Measurements from ENCODE around the gene ANO3.
"Not testable (repeated sequence)": the region's sequence is repeated elsewhere in the genome, so short reads cannot be mapped to it uniquely, and the experiment has no call there.

The ANO3 gene

GRCh38 chr11:26331911-26332571 is at the start of gene ANO3:
Gene ANO3, plus strand, starts transcription at chr11:26332130. Its CDS starts 146 bp downstream, at chr11:26332276.
- H3K36me3 Mint-ChIP-seq (ENCODE audit: low read depth) = no peaks in the 10 kb centered on the region
- H3K4me1 Mint-ChIP-seq (ENCODE audit: low read depth) = no peaks in the 10 kb centered on the region
- H3K4me3 Mint-ChIP-seq = no peak within 1 kb of the TSS
- H3K9me3 Mint-ChIP-seq = no peaks in the 10 kb centered on the region
- intact Hi-C loops (cut with micrococcal nuclease) = no loop called here
- H3K27me3 Mint-ChIP-seq = peaks cover 23% of the 10 kb centered on the region
- H3K27ac Mint-ChIP-seq = no peak within 1 kb of the TSS

- Mint-ChIP-seq H3K27me3 (peaks cover 8% of the 10 kb centered on the region), H3K4me3 (no peak overlapping the region), H3K36me3 (ENCODE audit: low read depth) (no peaks in the 10 kb centered on the region), H3K9me3 (no peaks in the 10 kb centered on the region), H3K27ac (no peak overlapping the region), H3K4me1 (ENCODE audit: low read depth) (no peaks in the 10 kb centered on the region)
- intact Hi-C loops (cut with micrococcal nuclease) = no loop called here
Measured at GRCh38 chr11:26283852-26284408, 48.0 kb upstream of the ANO3 start.

GRCh38 chr11:26285608-26286007 is 46.3 kb upstream of the ANO3 start:
- Mint-ChIP-seq H3K9me3 (no peaks in the 10 kb centered on the region), H3K27me3 (peaks cover 8% of the 10 kb centered on the region), H3K27ac (no peak overlapping the region), H3K36me3 (ENCODE audit: low read depth) (no peaks in the 10 kb centered on the region), H3K4me3 (no peak overlapping the region), H3K4me1 (ENCODE audit: low read depth) (no peaks in the 10 kb centered on the region)
- intact Hi-C loops (cut with micrococcal nuclease) = loop anchor here (5.0 kb wide), 1 partner anchor 1207 kb away; no protein-coding TSS in a partner anchor

- Mint-ChIP-seq H3K9me3 (no peaks in the 10 kb centered on the region), H3K36me3 (ENCODE audit: low read depth) (no peaks in the 10 kb centered on the region)
Measured at GRCh38 chr11:26286472-26287066, 45.4 kb upstream of the ANO3 start.

GRCh38 chr11:26287067-26287518 is 44.8 kb upstream of the ANO3 start:
- no peaks in the 10 kb centered on the region for H3K9me3 Mint-ChIP-seq
- H3K4me1 Mint-ChIP-seq (ENCODE audit: low read depth) = no peaks in the 10 kb centered on the region
- intact Hi-C loops (cut with micrococcal nuclease) = loop anchor here (5.0 kb wide), 1 partner anchor 1205 kb away; no protein-coding TSS in a partner anchor
- no peak overlapping the region for H3K27ac Mint-ChIP-seq
- peaks cover 8% of the 10 kb centered on the region for H3K27me3 Mint-ChIP-seq
- H3K36me3 Mint-ChIP-seq (ENCODE audit: low read depth) = no peaks in the 10 kb centered on the region
- H3K4me3 Mint-ChIP-seq = no peak overlapping the region

More at GRCh38 chr11:26286472-26287066, 45.4 kb upstream of the ANO3 start:
- H3K27me3 Mint-ChIP-seq = peaks cover 8% of the 10 kb centered on the region
- H3K4me1 Mint-ChIP-seq (ENCODE audit: low read depth) = no peaks in the 10 kb centered on the region
- intact Hi-C loops (cut with micrococcal nuclease) = loop anchor here (5.0 kb wide), 1 partner anchor 1206 kb away; no protein-coding TSS in a partner anchor
- no peak overlapping the region for H3K27ac Mint-ChIP-seq
- no peak overlapping the region for H3K4me3 Mint-ChIP-seq

- Mint-ChIP-seq H3K4me3 (no peak overlapping the region), H3K4me1 (ENCODE audit: low read depth) (no peaks in the 10 kb centered on the region), H3K9me3 (no peaks in the 10 kb centered on the region), H3K27me3 (no peaks in the 10 kb centered on the region), H3K27ac (no peak overlapping the region), H3K36me3 (ENCODE audit: low read depth) (no peaks in the 10 kb centered on the region)
- intact Hi-C loops (cut with micrococcal nuclease) = loop anchor here (2.0 to 5.0 kb wide), 3 partner anchors 353 to 1205 kb away; no protein-coding TSS in a partner anchor
Measured at GRCh38 chr11:26297189-26297975, 34.5 kb upstream of the ANO3 start.

GRCh38 chr11:26316372-26316771 is 15.6 kb upstream of the ANO3 start:
- intact Hi-C loops (cut with micrococcal nuclease); H3K4me1 Mint-ChIP-seq (ENCODE audit: low read depth); H3K36me3 Mint-ChIP-seq (ENCODE audit: low read depth); H3K4me3 Mint-ChIP-seq; H3K9me3 Mint-ChIP-seq; H3K27me3 Mint-ChIP-seq; H3K27ac Mint-ChIP-seq: not testable (repeated sequence)

GRCh38 chr11:26319906-26320305 is 12.0 kb upstream of the ANO3 start:
- Mint-ChIP-seq H3K4me1 (ENCODE audit: low read depth) (peaks cover 5% of the 10 kb centered on the region), H3K27ac (no peak overlapping the region), H3K27me3 (no peaks in the 10 kb centered on the region), H3K36me3 (ENCODE audit: low read depth) (no peaks in the 10 kb centered on the region), H3K4me3 (no peak overlapping the region), H3K9me3 (no peaks in the 10 kb centered on the region)
- intact Hi-C loops (cut with micrococcal nuclease) = no loop called here

GRCh38 chr11:26321516-26321915 is 10.4 kb upstream of the ANO3 start:
- Mint-ChIP-seq H3K27me3 (no peaks in the 10 kb centered on the region), H3K4me1 (ENCODE audit: low read depth) (peaks cover under 1% of the 10 kb centered on the region), H3K27ac (no peak overlapping the region)

GRCh38 chr11:26322335-26323067 is 9.4 kb upstream of the ANO3 start:
- intact Hi-C loops (cut with micrococcal nuclease) = no loop called here
- Mint-ChIP-seq H3K36me3 (ENCODE audit: low read depth) (no peaks in the 10 kb centered on the region), H3K4me3 (no peak overlapping the region), H3K27ac (no peak overlapping the region), H3K9me3 (no peaks in the 10 kb centered on the region), H3K27me3 (no peaks in the 10 kb centered on the region), H3K4me1 (ENCODE audit: low read depth) (no peaks in the 10 kb centered on the region)

More at GRCh38 chr11:26321516-26321915, 10.4 kb upstream of the ANO3 start:
- Mint-ChIP-seq H3K36me3 (ENCODE audit: low read depth) (no peaks in the 10 kb centered on the region), H3K9me3 (no peaks in the 10 kb centered on the region), H3K4me3 (no peak overlapping the region)
- intact Hi-C loops (cut with micrococcal nuclease) = no loop called here

- Mint-ChIP-seq H3K27ac (no peak overlapping the region), H3K27me3 (no peaks in the 10 kb centered on the region), H3K9me3 (no peaks in the 10 kb centered on the region), H3K36me3 (ENCODE audit: low read depth) (no peaks in the 10 kb centered on the region), H3K4me1 (ENCODE audit: low read depth) (no peaks in the 10 kb centered on the region), H3K4me3 (no peak overlapping the region)
- intact Hi-C loops (cut with micrococcal nuclease) = no loop called here
Measured at GRCh38 chr11:26323837-26324236, 8.1 kb upstream of the ANO3 start.

GRCh38 chr11:26324270-26324669 is 7.7 kb upstream of the ANO3 start:
- H3K27me3 Mint-ChIP-seq = no peaks in the 10 kb centered on the region
- H3K4me3 Mint-ChIP-seq = no peak overlapping the region
- no peaks in the 10 kb centered on the region for H3K4me1 Mint-ChIP-seq (ENCODE audit: low read depth)
- H3K27ac Mint-ChIP-seq = no peak overlapping the region
- H3K9me3 Mint-ChIP-seq = no peaks in the 10 kb centered on the region
- intact Hi-C loops (cut with micrococcal nuclease) = no loop called here
- no peaks in the 10 kb centered on the region for H3K36me3 Mint-ChIP-seq (ENCODE audit: low read depth)

GRCh38 chr11:26326793-26327400 is 5.0 kb upstream of the ANO3 start:
- intact Hi-C loops (cut with micrococcal nuclease) = no loop called here
- peaks cover 7% of the 10 kb centered on the region for H3K27me3 Mint-ChIP-seq
- no peaks in the 10 kb centered on the region for H3K9me3 Mint-ChIP-seq
- H3K27ac Mint-ChIP-seq = no peak overlapping the region
- no peaks in the 10 kb centered on the region for H3K36me3 Mint-ChIP-seq (ENCODE audit: low read depth)
- no peaks in the 10 kb centered on the region for H3K4me1 Mint-ChIP-seq (ENCODE audit: low read depth)
- no peak overlapping the region for H3K4me3 Mint-ChIP-seq
